ENCODE measurements around the gene NCOR2. TPM values are rescaled to one million over a fixed set of nuclear protein-coding genes. Genes with fewer than 3 reads are reported as not detected.

Gene NCOR2
- total RNA-seq, 4 donors from 2014 or later = 211 to 265 (median 225) TPM

DNA sequence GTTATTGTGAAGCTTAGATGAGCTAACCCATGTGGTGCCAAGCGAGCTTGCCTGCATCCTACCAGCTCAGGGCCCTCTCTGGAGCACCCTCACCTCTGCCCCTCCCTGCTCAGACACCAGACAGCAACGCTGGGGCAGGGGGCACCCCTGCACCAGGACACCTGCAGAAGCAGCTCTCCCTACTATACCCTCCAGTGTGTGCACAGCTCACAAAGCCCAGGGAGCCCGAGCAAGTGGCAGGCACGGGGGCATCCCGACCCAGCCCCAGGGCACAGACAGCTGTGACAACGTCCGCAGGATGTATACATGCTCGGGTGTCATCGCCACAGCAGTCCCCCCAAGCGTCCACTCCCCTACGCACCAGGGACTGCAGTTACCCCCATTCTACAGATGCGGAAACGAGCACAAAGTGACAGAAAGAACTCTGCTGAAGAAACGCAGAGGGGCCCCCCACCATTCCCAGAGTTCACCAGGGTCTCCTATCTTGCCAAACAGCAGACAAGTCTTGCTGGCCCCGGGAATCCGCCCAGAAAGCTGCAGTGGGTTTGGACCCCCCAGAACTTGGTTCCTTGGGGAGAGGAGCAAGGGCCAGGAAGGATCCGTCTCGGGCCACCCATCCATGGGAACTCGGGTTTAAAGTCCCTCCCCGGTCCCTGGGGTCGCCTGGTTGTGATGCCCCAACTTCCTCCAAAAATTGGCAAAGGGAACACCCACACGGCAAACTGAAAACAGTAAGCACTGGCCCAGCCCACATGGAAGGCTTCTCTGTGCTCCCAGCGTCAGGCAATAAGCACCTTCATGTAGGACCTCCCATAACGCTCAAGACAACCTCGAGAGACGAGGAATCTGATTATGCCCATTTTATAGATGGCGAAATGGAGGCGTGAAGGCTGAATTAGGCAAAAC is 12.0 kb downstream of the NCOR2 start:
- Histone ChIP-seq H3K36me3 (peaks cover 0 to 5% (median 0%) of the 10 kb centered on the region in 3 donors), H3K9me3 (no peaks in the 10 kb centered on the region), H3K4me3 (no peak overlapping the region), H3K4me1 (peaks cover 0 to 87% (median 44%) of the 10 kb centered on the region in 4 donors), H3K27me3 (no peaks in the 10 kb centered on the region), H3K27ac (peak overlapping the region in 2 of 4 donors; percentile 3 to 36)
- TF ChIP-seq POLR2A (IDR thresholded peaks at IDR 0.05) = no peak
- TF ChIP-seq EP300 (IDR thresholded peaks at IDR 0.05) = no peak
- TF ChIP-seq, protein P1, sequence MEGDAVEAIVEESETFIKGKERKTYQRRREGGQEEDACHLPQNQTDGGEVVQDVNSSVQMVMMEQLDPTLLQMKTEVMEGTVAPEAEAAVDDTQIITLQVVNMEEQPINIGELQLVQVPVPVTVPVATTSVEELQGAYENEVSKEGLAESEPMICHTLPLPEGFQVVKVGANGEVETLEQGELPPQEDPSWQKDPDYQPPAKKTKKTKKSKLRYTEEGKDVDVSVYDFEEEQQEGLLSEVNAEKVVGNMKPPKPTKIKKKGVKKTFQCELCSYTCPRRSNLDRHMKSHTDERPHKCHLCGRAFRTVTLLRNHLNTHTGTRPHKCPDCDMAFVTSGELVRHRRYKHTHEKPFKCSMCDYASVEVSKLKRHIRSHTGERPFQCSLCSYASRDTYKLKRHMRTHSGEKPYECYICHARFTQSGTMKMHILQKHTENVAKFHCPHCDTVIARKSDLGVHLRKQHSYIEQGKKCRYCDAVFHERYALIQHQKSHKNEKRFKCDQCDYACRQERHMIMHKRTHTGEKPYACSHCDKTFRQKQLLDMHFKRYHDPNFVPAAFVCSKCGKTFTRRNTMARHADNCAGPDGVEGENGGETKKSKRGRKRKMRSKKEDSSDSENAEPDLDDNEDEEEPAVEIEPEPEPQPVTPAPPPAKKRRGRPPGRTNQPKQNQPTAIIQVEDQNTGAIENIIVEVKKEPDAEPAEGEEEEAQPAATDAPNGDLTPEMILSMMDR (IDR thresholded peaks at IDR 0.05) = no peak
- 64 to 66% methylated on average over 28 of the region's 28 CpGs for WGBS, 2 donors
- no peak for DNase-seq (ENCODE audit: low spot score in 2 of 2)

DNA sequence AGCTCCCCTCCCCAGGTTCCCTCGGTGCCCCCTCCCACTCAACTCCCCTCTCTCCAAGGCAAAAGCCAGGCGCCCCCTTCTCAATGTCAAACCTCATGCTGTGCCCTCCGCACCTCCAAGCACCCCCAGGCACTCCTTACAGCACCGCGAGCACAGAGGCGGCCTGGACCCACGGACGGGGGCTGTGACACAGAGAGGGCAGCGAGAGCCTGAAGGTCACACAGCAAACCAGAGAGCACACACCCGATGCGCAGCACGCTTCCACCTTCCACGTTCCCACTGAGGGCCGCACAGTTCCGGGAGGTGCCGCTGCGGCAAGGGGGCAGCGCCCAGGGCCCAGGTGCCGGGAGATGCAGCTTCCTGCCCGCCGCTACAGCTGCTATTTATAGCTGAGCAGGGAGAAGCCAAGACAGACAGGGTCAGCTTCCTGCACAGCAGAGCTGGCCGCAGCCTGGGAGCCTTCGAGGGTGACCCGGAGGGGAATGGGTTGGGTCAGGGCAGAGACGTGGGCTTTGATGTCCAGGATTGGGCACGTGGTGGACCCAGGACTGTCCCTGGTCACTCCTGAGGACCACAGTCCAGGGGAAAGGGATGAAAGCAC is 12.9 kb downstream of the NCOR2 start:
- Histone ChIP-seq H3K27ac (peak overlapping the region in 2 of 4 donors; percentile 3 to 30), H3K4me1 (peaks cover 0 to 89% (median 50%) of the 10 kb centered on the region in 4 donors), H3K4me3 (no peak overlapping the region), H3K36me3 (peaks cover 0 to 5% (median 0%) of the 10 kb centered on the region in 3 donors), H3K9me3 (no peaks in the 10 kb centered on the region), H3K27me3 (no peaks in the 10 kb centered on the region)
- no peak for TF ChIP-seq EP300 (IDR thresholded peaks at IDR 0.05)
- TF ChIP-seq POLR2A (IDR thresholded peaks at IDR 0.05) = no peak
- 52 to 69% methylated on average over 10 to 20 of the region's 26 CpGs for WGBS, 2 donors
- DNase-seq (ENCODE audit: low spot score in 2 of 2) = no peak

DNA sequence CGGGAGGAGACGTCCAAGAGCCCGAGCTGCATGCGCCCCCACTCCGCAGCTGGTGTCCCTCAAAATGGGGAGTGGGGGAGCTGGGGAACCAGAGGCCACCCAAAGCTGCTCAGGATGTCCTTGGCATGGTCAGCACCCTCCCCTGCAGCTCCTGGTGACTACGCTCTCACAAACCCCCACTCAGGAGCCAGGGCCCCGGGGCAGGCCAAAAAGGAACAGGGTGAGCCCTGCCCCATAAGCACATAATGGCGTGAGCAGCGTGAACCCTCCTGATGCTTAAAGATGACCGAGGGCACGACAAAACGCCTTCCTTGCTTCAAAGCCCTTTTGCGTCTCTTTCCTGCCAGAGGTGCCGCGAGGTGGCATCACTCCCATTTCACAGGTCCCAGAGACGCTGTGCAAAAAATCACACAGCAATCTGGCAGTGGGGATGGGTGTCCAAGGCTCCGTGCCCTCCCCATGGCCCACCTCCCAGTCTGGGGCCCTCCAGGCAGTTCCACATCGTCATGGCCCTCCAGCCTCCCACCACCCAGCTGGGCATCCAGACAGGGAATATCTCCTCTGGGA is 13.5 kb downstream of the NCOR2 start:
- DNase-seq (ENCODE audit: low spot score in 2 of 2) = no peak
- no peak overlapping the region for H3K4me3 ChIP-seq
- TF ChIP-seq, protein P1 (IDR thresholded peaks at IDR 0.05) = no peak
- TF ChIP-seq EP300 (IDR thresholded peaks at IDR 0.05) (no peak), POLR2A (IDR thresholded peaks at IDR 0.05) (no peak)
- no peaks in the 10 kb centered on the region for H3K9me3 ChIP-seq
- H3K27ac ChIP-seq = peak overlapping the region in 1 of 4 donors; percentile 3
- peaks cover 0 to 93% (median 56%) of the 10 kb centered on the region in 4 donors for H3K4me1 ChIP-seq
- peaks cover 0 to 4% (median 0%) of the 10 kb centered on the region in 3 donors for H3K36me3 ChIP-seq
- H3K27me3 ChIP-seq = no peaks in the 10 kb centered on the region
- WGBS, 2 donors = 79 to 84% methylated on average over 12 to 18 of the region's 18 CpGs

DNA sequence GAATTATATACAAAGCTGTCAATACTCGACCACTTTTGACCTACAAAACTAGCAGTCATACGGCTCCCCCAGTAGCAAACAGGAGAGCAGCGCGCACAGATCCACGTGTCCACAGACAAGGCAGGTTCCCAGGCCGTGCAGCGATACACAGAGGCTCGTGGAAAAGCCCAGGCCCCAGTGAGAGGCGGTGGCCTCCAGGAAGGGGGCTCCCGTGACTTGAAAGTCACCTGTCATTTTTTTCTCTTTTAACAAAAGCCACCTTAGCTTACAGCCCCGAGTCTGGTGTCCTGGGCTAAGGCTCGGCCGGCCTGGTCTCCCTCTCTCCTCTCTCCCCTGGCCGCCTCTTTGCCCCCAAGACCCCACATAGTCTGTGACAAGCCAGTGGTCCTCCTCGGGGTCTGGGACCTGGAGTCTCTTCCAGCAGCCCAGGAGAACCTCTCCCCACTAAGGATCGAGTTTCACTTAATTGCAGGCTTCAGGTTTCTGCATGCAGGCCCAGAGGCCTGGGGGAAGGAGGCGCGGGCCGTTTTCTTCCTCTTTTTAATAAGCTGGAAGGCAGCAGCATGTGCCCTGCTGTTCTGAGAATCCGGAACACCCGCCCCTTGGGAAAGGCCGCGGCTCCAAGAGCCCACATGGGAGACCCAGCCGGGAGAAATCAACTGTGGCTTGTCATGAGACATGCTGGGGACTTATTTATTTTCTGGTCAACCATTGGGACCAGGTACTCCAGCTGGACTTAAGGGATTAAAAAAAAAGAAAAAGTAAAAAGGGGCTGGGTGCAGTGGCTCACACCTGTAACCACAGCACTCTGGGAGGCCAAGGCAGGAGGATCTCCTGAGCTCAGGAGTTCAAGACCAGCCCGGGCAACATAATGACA is 15.9 kb downstream of the NCOR2 start:
- H3K4me3 ChIP-seq = no peak overlapping the region
- no peaks in the 10 kb centered on the region for H3K27me3 ChIP-seq
- WGBS, 2 donors = 28 to 29% methylated on average over 25 of the region's 25 CpGs
- peak overlapping the region; percentile 42 to 85 (median 70) for H3K27ac ChIP-seq
- TF ChIP-seq POLR2A (IDR thresholded peaks at IDR 0.05) (no peak), EP300 (IDR thresholded peaks at IDR 0.05) (peak; percentile 51 to 52)
- H3K4me1 ChIP-seq = peaks cover 0 to 90% (median 56%) of the 10 kb centered on the region in 4 donors
- H3K9me3 ChIP-seq = no peaks in the 10 kb centered on the region
- H3K36me3 ChIP-seq = no peaks in the 10 kb centered on the region
- peak; percentile 59 to 63 for DNase-seq (ENCODE audit: low spot score in 2 of 2)

DNA sequence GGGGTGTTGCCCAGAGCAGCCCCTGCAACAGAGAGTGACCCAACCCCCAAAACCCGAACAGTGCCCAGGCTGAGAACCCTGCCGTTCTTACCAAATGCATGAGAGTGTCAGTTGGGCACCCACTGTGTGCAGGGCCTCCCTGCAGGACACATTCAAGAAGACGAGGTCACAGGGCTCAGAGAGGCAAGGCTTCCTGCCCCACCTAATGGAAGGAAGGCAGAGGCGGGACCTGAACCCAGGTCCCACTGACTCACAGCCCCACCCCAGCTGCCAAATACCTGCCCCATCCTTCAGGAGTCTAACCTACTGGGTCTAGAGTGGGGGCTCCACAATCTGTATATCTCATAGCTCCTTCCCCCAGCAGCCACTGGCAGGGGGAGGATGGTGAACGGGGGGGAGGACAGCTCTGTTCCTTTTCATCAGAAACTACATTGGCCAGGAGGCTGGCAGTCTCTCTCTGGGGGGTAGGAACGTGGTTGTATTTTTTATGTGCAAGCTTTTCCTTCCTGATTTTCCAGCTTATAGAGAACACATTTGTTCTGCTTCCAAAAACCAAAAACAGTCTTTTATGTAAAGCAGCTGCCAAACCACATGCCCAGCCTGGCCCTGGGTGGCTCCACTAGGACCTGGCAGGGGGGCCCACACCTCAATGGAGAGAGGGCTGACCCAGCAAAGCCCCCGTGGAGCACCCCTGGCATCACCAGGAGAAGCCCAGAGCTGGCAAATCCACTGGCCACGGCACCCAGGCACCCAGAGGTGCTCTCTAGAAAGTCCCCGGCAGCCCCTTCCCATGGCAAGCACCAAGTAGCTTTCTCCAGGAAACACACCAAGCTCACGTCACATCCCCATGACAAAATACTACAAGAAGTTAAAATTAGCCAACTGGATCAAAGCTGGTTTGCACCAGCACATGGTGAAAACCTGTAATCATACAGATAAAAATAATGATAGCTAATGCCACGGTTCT is 17.0 kb downstream of the NCOR2 start:
- Histone ChIP-seq H3K36me3 (no peaks in the 10 kb centered on the region), H3K27ac (peak overlapping the region; percentile 21 to 85 (median 70)), H3K4me3 (no peak overlapping the region), H3K27me3 (no peaks in the 10 kb centered on the region), H3K9me3 (no peaks in the 10 kb centered on the region), H3K4me1 (peaks cover 0 to 90% (median 65%) of the 10 kb centered on the region in 4 donors)
- no peak for DNase-seq (ENCODE audit: low spot score in 2 of 2)
- WGBS, 2 donors = 38 to 40% methylated on average over 10 to 11 of the region's 11 CpGs
- TF ChIP-seq, protein P1 (IDR thresholded peaks at IDR 0.05) = no peak
- no peak for TF ChIP-seq EP300 (IDR thresholded peaks at IDR 0.05)
- TF ChIP-seq POLR2A (IDR thresholded peaks at IDR 0.05) = no peak

Data from tibial nerve (tissue), 4 donors.